Measurements from ENCODE around the gene KRTAP1-4.
"Not testable (repeated sequence)": the region's sequence is repeated elsewhere in the genome, so short reads cannot be mapped to it uniquely, and the experiment has no call there.

Gene KRTAP1-4

DNA sequence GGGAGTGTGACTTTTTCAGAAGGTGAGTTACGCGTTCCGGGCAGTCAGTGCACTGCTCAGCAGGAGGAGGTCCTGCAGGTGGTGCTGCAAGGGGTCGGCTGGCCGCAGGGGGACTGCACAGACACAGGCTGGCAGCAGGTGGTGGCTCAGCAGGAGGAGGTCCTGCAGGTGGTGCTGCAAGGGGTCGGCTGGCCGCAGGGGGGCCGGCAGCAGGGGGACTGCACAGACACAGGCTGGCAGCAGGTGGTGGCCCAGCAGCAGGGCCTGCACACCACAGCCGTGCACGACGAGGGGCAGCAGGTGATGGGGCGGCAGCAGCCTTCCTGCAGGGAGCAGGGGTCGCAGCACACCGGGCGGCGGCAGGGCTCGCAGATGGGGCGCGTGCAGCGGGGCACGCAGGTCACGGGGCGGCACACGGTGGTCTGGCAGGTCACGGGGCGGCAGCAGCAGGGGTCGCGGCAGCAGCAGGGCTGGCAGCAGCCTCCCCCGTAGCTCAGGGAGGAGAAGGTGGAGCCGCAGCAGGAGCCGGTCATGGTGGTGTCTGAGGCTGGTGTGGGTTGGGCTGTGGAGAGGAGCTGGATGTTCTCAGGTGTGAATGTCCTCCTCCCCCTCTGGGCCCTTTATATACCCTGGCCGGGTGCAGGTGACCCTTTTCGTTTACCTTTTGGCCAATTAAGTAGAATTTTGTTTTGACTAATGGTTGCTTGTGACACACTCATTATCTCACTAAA lies 16.9 kb upstream of the KRTAP1-4 start, which contains the start of gene KRTAP2-1:
TSS of gene KRTAP2-1 (minus strand) at position 582 of the 731 bp plus-strand sequence. CDS start at position 533, 49 bp downstream.
- not testable (repeated sequence) for DNase-seq (ENCODE audit: low spot score)

- no peak for DNase-seq (ENCODE audit: low spot score)
Observed at GRCh38 chr17:41042953-41043352, 13.0 kb upstream of the KRTAP1-4 start.

- DNase-seq (ENCODE audit: low spot score) = not testable (repeated sequence)
Observed at GRCh38 chr17:41040783-41041571, 11.0 kb upstream of the KRTAP1-4 start, which contains the start of gene KRTAP1-1. KRTAP1-1 (minus strand) TSS chr17:41041450; CDS start chr17:41041397, 53 bp downstream.

DNA sequence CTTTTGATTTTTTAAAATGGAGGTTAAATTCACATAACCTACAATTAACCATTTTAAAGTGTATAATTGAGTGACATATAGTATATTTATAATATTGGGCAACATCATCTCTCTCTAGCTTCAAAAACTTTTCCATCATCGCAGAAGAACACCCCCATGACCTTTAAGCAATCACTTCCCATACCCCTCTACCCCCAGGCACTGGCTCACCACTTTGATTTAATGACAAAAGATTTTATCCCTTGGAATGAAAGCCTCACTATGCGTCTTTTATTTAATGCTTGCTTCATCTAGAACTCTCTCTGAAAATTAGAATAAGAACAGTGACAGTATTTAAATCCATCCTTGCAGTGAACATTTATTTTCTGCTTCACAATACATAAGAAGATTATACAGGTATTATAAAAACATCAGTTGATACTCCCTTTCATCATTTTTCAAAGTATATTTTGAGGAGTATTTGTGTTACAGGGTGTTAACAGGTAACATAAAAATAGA lies 7.9 kb upstream of the KRTAP1-4 start:
- DNase-seq (ENCODE audit: low spot score) = no peak

DNA sequence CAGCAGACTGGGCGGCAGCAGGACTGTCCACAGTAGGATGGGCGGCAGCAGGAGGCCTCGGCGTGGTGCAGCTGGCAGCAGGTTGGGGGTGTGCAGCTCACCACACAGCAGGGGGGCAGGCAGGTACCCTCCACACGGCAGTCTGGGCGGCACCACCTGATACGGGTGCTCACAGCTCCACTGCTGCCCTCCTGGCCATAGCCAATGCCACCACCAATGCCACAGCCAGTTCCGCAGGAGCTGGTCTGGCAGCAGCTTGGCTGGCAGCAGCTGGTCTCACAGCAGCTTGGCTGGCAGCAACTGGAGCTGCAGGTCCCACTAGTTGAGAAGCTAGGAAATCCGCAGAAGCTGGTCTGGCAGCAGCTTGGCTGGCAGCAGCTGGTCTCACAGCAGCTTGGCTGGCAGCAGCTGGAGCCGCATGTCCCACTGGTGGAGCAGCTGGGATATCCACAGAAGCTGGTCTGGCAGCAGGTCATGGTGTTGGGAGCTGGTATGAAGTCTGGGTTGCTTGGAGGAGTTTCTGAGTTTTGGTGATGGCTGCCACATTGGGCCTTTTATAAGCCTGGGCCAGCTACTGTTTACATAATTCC lies 4.4 kb upstream of the KRTAP1-4 start, which contains the start of gene KRTAP1-3:
TSS of gene KRTAP1-3 (minus strand) at position 529 of the 590 bp plus-strand sequence. CDS start at position 476, 53 bp downstream.
- not testable (repeated sequence) for DNase-seq (ENCODE audit: low spot score)

- DNase-seq (ENCODE audit: low spot score) = no peak
Observed at GRCh38 chr17:41026715-41027471, 3.1 kb downstream of the KRTAP1-4 start, which contains the start of gene KRTAP1-5. KRTAP1-5 (minus strand) TSS chr17:41027208; CDS start chr17:41027155, 53 bp downstream.

DNA sequence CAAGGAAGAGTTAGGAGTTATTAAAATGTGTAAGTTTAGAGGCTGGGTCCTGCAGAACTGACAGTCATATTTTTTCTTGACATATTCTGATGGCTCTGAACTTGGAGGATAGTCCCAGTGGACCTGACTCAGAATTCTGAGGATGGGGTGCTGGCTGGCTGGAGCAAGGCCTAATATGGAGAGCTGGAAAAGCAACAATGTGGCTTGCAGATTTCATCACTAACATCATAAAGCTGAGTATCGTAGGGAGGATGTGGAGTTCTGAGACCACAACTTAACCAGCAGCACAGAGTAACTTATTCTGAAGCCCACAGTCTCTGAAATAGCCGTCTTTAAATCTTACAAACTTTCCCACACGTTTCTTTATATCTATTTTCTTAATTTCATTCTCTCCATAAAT lies 5.3 kb downstream of the KRTAP1-4 start:
- no peak for DNase-seq (ENCODE audit: low spot score)

- no peak for DNase-seq (ENCODE audit: low spot score)
Observed at GRCh38 chr17:41020336-41020735, 9.7 kb downstream of the KRTAP1-4 start.

DNA sequence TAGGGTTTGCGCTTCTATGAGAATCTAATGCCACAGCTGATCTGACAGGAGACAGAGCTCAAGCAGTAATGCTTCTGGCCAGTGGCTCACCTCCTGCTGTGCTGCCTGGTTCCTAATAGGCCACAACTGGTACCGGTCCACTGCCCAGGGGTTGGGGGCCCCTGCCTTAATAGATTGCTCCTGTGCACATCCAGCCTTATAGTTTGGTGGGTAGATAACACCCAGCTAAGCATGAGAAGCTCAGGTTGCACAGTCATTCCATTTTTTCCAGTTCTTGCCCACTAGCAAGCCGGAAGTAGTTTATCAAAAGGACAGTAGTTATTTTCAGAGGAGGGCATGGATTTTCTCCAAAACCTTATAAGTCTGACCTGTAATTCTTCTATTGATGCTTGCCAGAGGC lies 10.6 kb downstream of the KRTAP1-4 start:
- no peak for DNase-seq (ENCODE audit: low spot score)

GRCh38 chr17:41018541-41018940 lies 11.5 kb downstream of the KRTAP1-4 start:
- DNase-seq (ENCODE audit: low spot score) = no peak

GRCh38 chr17:41016578-41017215 lies 13.3 kb downstream of the KRTAP1-4 start:
- no peak for DNase-seq (ENCODE audit: low spot score)

DNA sequence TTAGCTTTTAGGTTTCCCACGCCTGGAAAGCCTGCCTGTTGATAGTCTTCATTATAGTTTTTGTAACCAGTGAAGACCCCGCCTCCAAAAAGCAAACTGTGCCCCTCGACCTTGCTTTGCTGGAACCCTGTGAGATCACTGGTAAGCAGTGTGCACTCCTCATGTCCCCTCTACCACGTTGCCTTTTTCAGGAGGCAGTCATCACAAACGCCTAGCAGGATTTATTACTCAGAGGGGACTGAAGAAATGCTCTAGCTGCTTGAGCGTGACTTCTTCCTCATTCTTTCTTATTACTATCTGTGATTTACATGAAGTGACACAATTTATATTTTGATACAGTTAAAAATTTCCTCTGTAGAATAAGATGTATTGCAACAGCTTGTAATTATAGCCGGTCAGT lies 14.5 kb downstream of the KRTAP1-4 start:
- no peak for DNase-seq (ENCODE audit: low spot score)

DNA sequence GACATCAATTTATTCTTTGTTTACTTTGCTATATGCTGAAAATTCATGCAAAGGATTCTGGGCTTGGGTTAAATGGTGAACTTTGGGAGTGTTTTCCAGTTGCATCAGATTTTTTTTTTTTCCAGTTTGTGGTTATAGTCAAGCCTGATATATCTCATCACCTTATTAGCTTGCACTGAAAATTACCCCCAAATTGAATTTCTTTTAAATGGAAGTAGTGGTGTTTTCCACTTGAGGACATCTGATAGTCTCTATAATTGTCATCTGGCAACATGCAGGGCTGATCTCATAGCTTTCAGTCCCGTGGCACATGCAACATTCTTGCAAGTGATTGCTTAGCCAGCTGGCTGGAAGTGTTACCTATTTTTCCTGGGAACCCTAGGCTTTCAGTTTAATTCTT lies 16.4 kb downstream of the KRTAP1-4 start:
- no peak for DNase-seq (ENCODE audit: low spot score)

DNA sequence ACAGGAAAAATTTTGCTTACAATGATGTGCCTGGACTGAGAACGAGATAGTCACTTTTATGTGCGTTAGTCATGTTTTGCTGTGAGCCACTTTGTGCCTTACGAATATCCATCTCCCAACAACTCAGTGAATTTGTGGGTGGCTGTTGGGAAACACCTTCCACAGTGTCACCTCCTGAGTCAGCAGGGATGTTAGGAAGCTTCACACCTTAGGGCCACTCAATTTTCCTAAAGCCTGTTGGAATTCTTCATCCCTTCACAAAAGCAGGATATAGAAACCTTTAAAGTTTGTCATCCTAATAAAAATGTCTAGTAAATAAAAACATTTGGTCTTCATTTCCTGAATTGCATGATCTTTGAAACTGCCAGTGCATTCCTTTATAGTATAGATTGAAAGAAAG lies 16.8 kb downstream of the KRTAP1-4 start:
- DNase-seq (ENCODE audit: low spot score) = no peak

DNA sequence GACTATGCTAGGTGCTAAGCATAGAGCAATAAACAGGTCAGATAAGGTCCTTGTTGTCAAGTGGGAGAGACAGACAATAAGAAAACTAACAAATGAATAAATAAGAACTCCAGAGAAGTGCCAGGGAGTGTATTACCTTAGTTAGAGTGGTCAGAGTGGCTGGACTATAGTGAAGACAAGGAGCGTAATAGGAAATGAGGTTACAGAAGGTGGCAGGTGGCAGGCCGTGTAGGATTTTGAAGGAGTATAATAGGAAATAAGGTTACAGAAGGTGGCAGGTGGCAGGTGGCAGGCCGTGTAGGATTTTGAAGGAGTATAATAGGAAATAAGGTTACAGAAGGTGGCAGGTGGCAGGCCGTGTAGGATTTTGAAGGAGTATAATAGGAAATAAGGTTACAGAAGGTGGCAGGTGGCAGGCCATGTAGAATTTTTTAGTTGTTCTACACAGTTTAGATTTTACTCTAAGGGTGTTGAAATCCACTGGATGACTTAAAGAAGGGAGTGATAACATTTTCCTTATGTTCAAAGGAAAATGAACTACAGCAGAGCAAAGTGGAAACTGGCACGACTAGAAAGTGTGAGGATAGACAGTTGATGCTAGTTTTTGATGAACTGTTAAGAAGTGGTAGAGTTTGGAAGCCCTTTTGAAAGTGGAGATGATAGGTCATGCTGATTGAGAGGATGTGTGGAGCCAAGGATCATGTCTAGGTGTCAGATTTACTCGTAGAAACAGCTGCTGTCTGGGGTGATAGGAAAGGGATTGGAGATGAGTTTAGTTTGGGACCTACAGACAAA lies 17.5 kb downstream of the KRTAP1-4 start:
- DNase-seq (ENCODE audit: low spot score) = no peak

- DNase-seq (ENCODE audit: low spot score) = no peak
Observed at GRCh38 chr17:41010441-41010840, 19.6 kb downstream of the KRTAP1-4 start.

- DNase-seq (ENCODE audit: low spot score) = no peak
Observed at GRCh38 chr17:41009936-41010335, 20.1 kb downstream of the KRTAP1-4 start.

DNA sequence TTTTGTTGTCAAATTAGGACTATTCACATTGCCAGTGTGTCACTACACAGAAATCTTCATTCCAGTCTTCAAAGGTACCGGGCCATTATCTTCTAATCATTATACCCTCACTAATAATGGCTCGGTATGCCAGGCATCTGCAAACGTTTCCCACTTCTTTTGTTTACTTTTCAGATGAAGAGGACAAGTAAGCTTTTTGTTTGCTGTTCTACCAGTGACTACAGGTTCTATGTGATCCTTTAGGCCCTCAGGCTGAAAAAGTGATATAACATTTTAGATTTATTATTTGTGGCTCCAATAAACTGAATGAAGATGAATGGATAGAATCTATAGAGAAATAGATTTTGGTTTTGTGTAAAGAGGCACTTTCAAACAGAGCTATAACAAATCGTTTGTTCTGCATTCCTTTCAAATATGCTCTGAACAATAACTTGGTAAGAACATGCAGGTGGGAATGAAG lies 20.7 kb downstream of the KRTAP1-4 start:
- no peak for DNase-seq (ENCODE audit: low spot score)

GRCh38 chr17:41008811-41009210 lies 21.2 kb downstream of the KRTAP1-4 start, which contains the start of gene KRTAP3-1:
KRTAP3-1 (minus strand) TSS chr17:41009128; CDS start chr17:41009074, 54 bp downstream.
- DNase-seq (ENCODE audit: low spot score) = no peak

DNA sequence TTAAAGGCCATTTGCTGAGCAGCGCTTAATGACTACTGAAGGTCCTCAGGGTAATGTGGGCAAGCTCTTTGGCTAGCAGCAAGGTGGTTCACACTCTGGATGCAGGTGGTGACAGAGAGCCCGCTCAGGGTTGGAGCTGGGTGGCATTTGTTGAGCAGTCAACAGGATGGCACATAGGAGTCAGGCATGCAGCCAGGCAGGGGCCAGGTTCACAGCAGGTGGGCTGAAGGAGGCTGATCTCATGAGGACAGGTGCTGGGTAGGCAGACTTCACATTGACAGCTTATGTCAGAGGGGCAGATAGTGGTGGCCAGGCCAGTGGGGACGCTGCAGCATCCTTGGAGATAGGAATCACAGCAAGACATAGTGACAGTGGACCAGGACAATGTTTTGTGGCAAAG lies 25.6 kb downstream of the KRTAP1-4 start:
- no peak for DNase-seq (ENCODE audit: low spot score)
